ENCODE data around the gene PRUNE2. TPM values are rescaled to one million over a fixed set of nuclear protein-coding genes. Genes with fewer than 3 reads are reported as not detected.

PRUNE2 gene
- total and polyA plus RNA-seq, 8 donors = 1.4 to 19.1 (median 4.6) TPM

DNA sequence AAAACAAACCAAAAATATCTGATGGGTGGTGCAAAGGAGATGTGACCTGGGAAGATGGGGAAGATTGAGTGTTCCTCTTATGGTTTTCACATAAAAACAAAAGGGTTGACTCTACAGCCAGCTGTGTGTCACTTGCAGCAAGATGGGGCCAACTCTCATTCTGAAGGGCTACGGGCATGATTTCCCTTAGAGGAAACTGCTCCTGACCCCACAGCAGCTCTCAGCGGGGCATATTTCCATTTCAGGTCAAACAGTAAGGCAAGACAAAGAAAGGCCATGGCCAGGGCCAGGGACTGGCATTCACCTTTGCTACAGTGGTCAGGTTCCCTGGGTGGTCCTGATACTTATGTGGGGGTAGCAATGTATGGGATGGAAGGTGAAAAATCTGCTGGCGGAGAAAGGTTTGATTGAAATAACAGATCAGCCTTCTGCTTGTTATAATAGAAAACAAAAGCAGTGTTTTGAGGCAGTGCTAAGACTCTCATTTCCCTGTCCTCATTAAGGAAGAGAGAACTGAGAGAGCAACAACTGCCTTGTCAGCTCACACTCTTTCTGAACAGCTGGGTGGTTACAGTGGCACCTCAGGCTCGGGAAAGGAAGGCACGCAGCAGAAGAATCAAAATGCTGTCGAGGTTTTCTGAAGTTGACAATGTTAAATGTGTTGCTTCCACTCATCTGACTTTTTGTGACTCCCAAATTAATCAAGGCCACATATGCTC is 262.4 kb downstream of the PRUNE2 start:
- Histone ChIP-seq H3K27me3 (no peaks in the 10 kb centered on the region), H3K27ac (no peak overlapping the region), H3K4me3 (no peak overlapping the region), H3K4me1 (no peaks in the 10 kb centered on the region), H3K9me3 (no peaks in the 10 kb centered on the region), H3K36me3 (no peaks in the 10 kb centered on the region)
- DNase-seq (no peak), FAIRE-seq (no peak), ATAC-seq (peak in 2 of 4 donors; percentile 67 to 75)
- TF ChIP-seq, protein P1, sequence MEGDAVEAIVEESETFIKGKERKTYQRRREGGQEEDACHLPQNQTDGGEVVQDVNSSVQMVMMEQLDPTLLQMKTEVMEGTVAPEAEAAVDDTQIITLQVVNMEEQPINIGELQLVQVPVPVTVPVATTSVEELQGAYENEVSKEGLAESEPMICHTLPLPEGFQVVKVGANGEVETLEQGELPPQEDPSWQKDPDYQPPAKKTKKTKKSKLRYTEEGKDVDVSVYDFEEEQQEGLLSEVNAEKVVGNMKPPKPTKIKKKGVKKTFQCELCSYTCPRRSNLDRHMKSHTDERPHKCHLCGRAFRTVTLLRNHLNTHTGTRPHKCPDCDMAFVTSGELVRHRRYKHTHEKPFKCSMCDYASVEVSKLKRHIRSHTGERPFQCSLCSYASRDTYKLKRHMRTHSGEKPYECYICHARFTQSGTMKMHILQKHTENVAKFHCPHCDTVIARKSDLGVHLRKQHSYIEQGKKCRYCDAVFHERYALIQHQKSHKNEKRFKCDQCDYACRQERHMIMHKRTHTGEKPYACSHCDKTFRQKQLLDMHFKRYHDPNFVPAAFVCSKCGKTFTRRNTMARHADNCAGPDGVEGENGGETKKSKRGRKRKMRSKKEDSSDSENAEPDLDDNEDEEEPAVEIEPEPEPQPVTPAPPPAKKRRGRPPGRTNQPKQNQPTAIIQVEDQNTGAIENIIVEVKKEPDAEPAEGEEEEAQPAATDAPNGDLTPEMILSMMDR (IDR thresholded peaks at IDR 0.05) = no peak
- intact Hi-C loops (cut with DNase I) = no loop called here
- WGBS, 2 donors = 89 to 92% methylated on average over 6 of the region's 6 CpGs

DNA sequence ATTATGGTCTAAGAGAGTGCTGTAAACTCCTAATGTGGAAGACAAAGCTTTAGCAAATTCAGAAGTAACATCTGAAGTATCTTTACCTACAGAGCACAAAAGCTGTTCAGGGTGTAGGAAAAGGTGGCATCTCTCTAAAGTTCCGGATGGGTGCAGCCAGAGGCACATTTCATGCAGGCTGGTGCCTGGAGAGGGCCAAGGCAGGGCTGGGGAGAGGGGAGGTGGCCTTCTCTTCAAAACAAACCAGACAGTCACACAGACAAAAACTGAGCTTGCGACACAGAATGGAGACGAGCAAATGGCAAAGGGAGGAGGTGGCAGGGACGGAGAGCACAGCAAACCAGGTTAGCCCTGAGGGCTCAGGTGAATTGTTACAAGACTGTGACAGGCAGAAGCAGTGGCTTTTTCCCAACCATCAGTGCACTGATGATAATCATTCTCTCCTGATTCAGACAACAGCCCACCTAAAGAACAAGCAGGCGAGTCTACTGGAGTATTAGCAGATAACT is 263.2 kb downstream of the PRUNE2 start:
- DNase-seq (no peak), ATAC-seq (no peak), FAIRE-seq (no peak)
- H3K4me1 ChIP-seq = no peaks in the 10 kb centered on the region
- TF ChIP-seq, protein P1 (IDR thresholded peaks at IDR 0.05) = no peak
- no peaks in the 10 kb centered on the region for H3K27me3 ChIP-seq
- no peaks in the 10 kb centered on the region for H3K36me3 ChIP-seq
- H3K4me3 ChIP-seq = no peak overlapping the region
- no peak overlapping the region for H3K27ac ChIP-seq
- intact Hi-C loops (cut with DNase I) = no loop called here
- H3K9me3 ChIP-seq = no peaks in the 10 kb centered on the region
- WGBS, 2 donors = 92 to 94% methylated on average over 5 of the region's 5 CpGs

DNA sequence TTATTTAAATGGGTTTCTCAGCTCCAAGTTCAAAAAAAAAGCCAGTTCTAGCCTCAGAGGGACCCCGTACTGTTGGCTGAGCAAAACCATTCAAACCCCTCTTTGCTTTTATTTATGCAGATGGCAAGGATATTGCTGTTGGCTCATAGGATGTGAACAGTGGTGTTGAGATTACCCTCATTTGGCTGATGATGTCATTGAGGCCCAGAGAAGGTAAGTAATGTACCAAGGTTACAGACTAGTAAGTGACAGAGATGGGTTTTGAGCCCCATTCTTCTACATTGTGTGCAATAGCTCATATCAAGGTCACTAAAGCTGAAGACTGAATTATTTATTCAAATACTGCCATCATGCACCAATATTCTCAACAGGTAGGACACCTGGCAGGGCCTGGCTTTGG is 263.8 kb downstream of the PRUNE2 start:
- no peak for FAIRE-seq
- no peaks in the 10 kb centered on the region for H3K4me1 ChIP-seq
- no peak for ATAC-seq
- intact Hi-C loops (cut with DNase I) = no loop called here
- no peak overlapping the region for H3K27ac ChIP-seq
- no peak overlapping the region for H3K4me3 ChIP-seq
- DNase-seq = no peak
- H3K9me3 ChIP-seq = no peaks in the 10 kb centered on the region
- H3K27me3 ChIP-seq = no peaks in the 10 kb centered on the region
- WGBS, 2 donors = 96 to 100% methylated on average over 1 of the region's 1 CpG
- TF ChIP-seq, protein P1 (IDR thresholded peaks at IDR 0.05) = no peak
- no peaks in the 10 kb centered on the region for H3K36me3 ChIP-seq

GRCh38 chr9:76638001-76638400 is 267.9 kb downstream of the PRUNE2 start:
- Histone ChIP-seq H3K9me3 (no peaks in the 10 kb centered on the region), H3K36me3 (no peaks in the 10 kb centered on the region), H3K4me1 (peaks cover 0 to 6% (median 3%) of the 10 kb centered on the region in 3 donors), H3K27me3 (no peaks in the 10 kb centered on the region), H3K27ac (no peak overlapping the region), H3K4me3 (no peak overlapping the region)
- FAIRE-seq (no peak), DNase-seq (no peak), ATAC-seq (no peak)
- TF ChIP-seq, protein P1 (IDR thresholded peaks at IDR 0.05) = no peak
- intact Hi-C loops (cut with DNase I) = no loop called here
- 87 to 90% methylated on average over 4 of the region's 4 CpGs for WGBS, 2 donors

DNA sequence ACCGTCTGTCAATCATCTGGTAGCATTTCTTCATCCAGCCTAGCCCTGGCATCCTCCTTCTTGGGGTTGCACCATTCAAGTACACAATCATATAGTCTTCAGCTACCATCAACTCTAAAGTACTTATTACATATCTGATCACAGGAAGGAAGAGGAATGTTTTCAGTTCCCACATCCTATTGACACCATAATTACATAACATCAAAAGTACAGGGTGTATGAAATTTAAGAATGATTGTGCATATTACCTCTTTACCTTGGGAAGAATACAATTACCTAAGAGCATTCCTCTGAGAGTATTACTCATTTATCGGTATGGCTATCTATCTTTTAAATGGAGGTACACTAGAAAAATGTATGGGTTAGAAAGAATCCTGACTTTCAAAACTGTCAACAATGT is 268.5 kb downstream of the PRUNE2 start:
- DNase-seq (no peak), ATAC-seq (no peak), FAIRE-seq (no peak)
- no peak overlapping the region for H3K4me3 ChIP-seq
- TF ChIP-seq, protein P1 (IDR thresholded peaks at IDR 0.05) = no peak
- H3K36me3 ChIP-seq = no peaks in the 10 kb centered on the region
- no peaks in the 10 kb centered on the region for H3K27me3 ChIP-seq
- intact Hi-C loops (cut with DNase I) = no loop called here
- WGBS, 2 donors = 80 to 87% methylated on average over 2 of the region's 2 CpGs
- no peaks in the 10 kb centered on the region for H3K9me3 ChIP-seq
- no peak overlapping the region for H3K27ac ChIP-seq
- peaks cover 0 to 6% (median 3%) of the 10 kb centered on the region in 3 donors for H3K4me1 ChIP-seq
